Panc1 (cell line): ENCODE data around the gene ALKBH2. TPM values are rescaled to one million over a fixed set of nuclear protein-coding genes. Genes with fewer than 3 reads are reported as not detected.

Experiments used
- ATAC-seq: fragments of 200-7000 bp; cut with Tn5 transposase; 2 replicates; pipeline ENCODE4 v1.9.1; 2020; ENCODE audit warnings: mild to moderate bottlenecking, moderate library complexity
- BruUV-seq: library from RNA; stranded (reverse); fragments of 400-500 nt; replicated peaks from 2 replicates; lab custom pipeline; 2021; lab: Mats Ljungman, UMichigan
- CTCF ChIA-PET: fragments of 300-600 bp; sonication (Branson Sonifier 250); formaldehyde crosslinking; loops from one replicate; lab custom pipeline; 2022; ENCODE audit warnings: antibody characterized with exemption; lab: Charles Lee
- POLR2A ChIA-PET: fragments of 300-600 bp; sonication (Branson Sonifier 250); formaldehyde crosslinking; loops from one replicate; lab custom pipeline; 2022; ENCODE audit warnings: antibody characterized with exemption; lab: Charles Lee
- DNase-seq: peaks from one replicate; pipeline ENCODE4 v3.0.0-alpha.2; 2010; ENCODE audit warnings: low read depth, low spot score
- H3K27ac ChIP-seq: 2 replicates; pipeline ENCODE4 v1.5.1; 2011; ENCODE audit warnings: mild to moderate bottlenecking, low read length, inconsistent platforms
- H3K27me3 ChIP-seq: fragments of 200-500 bp; sonication (Bioruptor generic); 2 replicates; pipeline ENCODE4 v1.6.0; 2014; ENCODE audit warnings: low read length, inconsistent platforms; ENCODE audit not compliant: control insufficient read depth, insufficient read depth
- H3K36me3 ChIP-seq: fragments of 200-500 bp; sonication (Bioruptor generic); 2 replicates; pipeline ENCODE4 v1.5.1; 2014; ENCODE audit warnings: inconsistent platforms, mild to moderate bottlenecking, low read length, moderate library complexity; ENCODE audit not compliant: control insufficient read depth, insufficient read depth
- H3K4me1 ChIP-seq: 2 replicates; pipeline ENCODE4 v1.5.1; 2011; ENCODE audit warnings: inconsistent platforms, mild to moderate bottlenecking, low read length, moderate library complexity; ENCODE audit not compliant: control insufficient read depth, insufficient read depth
- H3K4me3 ChIP-seq, 2 experiments: 2 replicates each; pipeline ENCODE4 v1.5.1; 2011 to 2012; ENCODE audit warnings: low read depth in 2 of 2, low read length in 2 of 2, mild to moderate bottlenecking in 2 of 2, inconsistent platforms in 1 of 2, moderate library complexity in 1 of 2
- H3K9me3 ChIP-seq: fragments of 200-500 bp; sonication (Bioruptor generic); 2 replicates; pipeline ENCODE4 v1.5.1; 2014; ENCODE audit warnings: low read depth, mild to moderate bottlenecking, inconsistent platforms, low read length, moderate library complexity; ENCODE audit not compliant: control insufficient read depth, insufficient read depth
- POLR2AphosphoS5 ChIP-seq: IDR thresholded peaks from 2 replicates; pipeline ENCODE4 v1.6.1; 2012; ENCODE audit warnings: mild to moderate bottlenecking, low read depth, low read length, moderate library complexity
- SIN3A ChIP-seq: IDR thresholded peaks from 2 replicates; pipeline ENCODE4 v1.6.1; 2012; ENCODE audit warnings: low read depth, mild to moderate bottlenecking, low read length, moderate library complexity, borderline replicate concordance; ENCODE audit not compliant: insufficient read depth
- TCF7L2 ChIP-seq: IDR thresholded peaks from 2 replicates; pipeline ENCODE4 v1.6.1; 2011; ENCODE audit warnings: mild to moderate bottlenecking, low read depth, low read length, inconsistent platforms
- in situ Hi-C: cut with HindIII; loops from 2 replicates; pipeline ENCODE4 v1.10.0; 2016; ENCODE audit warnings: low sequenced_read_pairs, low pct_unique_long_range_greater_than_20kb
- intact Hi-C: fragments of 100-400 bp; cut with micrococcal nuclease; formaldehyde crosslinking; loops from one replicate; pipeline ENCODE4 v1.10.0; 2022; ENCODE audit not compliant: unreplicated experiment
- total RNA-seq: library from RNA; stranded (reverse); gene quantifications from one replicate; pipeline ENCODE4 v1.2.1, GENCODE V29; 2021; ENCODE audit not compliant: unreplicated experiment
- TF ChIP-seq, protein P1 (sequence below), 2 experiments: IDR thresholded peaks; 2 replicates each; pipeline ENCODE4 v1.6.1; 2011 to 2012; ENCODE audit warnings: low read depth in 2 of 2, control low read depth in 1 of 2, low read length in 1 of 2, mild to moderate bottlenecking in 1 of 2, moderate library complexity in 1 of 2; ENCODE audit not compliant: insufficient read depth in 1 of 2
- TF ChIP-seq, protein P2 (sequence below): fragments of 450-650 bp; IDR thresholded peaks from 2 replicates; pipeline ENCODE4 v1.5.1; 2017; ENCODE audit warnings: mild to moderate bottlenecking

Gene ALKBH2
- total RNA-seq, 1 experiment from 2014 or later, result 41.6 TPM

DNA sequence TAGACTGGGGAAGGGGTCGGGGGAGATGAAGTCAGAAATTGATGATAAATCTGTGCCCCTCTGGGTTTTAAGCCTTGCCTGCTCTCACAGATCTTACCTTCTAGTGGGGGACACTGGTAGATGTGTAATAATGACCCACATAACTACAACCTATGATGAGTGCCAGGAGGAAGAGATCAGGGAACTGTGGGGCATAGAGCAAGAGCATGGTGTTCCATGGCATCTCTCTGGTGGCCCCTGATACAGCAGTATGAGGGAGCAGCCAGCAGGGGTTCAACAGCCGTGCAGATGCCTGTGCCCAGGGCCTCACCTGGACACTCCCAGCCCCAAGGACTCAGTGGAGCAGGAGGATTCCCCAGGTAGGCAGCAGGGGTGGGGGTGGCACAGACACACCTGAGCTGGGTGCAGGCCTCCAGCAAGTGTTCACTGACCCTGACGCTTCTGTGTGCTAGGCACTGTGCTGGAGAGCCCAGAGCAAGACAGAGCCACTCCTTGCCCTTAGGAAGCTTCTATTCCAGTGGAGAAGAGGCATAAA, 28.1 kb upstream of the ALKBH2 start:
- Histone ChIP-seq H3K4me3 (no peak overlapping the region), H3K27me3 (no peaks in the 10 kb centered on the region), H3K4me1 (no peaks in the 10 kb centered on the region), H3K27ac (no peak overlapping the region), H3K9me3 (no peaks in the 10 kb centered on the region), H3K36me3 (no peaks in the 10 kb centered on the region)
- intact Hi-C loops, result no loop called here
- ATAC-seq (no peak), DNase-seq (no peak)
- ChIA-PET CTCF (no interaction called here), POLR2A (no interaction called here)
- TF ChIP-seq POLR2AphosphoS5, result no peak
- TF ChIP-seq, protein P1, sequence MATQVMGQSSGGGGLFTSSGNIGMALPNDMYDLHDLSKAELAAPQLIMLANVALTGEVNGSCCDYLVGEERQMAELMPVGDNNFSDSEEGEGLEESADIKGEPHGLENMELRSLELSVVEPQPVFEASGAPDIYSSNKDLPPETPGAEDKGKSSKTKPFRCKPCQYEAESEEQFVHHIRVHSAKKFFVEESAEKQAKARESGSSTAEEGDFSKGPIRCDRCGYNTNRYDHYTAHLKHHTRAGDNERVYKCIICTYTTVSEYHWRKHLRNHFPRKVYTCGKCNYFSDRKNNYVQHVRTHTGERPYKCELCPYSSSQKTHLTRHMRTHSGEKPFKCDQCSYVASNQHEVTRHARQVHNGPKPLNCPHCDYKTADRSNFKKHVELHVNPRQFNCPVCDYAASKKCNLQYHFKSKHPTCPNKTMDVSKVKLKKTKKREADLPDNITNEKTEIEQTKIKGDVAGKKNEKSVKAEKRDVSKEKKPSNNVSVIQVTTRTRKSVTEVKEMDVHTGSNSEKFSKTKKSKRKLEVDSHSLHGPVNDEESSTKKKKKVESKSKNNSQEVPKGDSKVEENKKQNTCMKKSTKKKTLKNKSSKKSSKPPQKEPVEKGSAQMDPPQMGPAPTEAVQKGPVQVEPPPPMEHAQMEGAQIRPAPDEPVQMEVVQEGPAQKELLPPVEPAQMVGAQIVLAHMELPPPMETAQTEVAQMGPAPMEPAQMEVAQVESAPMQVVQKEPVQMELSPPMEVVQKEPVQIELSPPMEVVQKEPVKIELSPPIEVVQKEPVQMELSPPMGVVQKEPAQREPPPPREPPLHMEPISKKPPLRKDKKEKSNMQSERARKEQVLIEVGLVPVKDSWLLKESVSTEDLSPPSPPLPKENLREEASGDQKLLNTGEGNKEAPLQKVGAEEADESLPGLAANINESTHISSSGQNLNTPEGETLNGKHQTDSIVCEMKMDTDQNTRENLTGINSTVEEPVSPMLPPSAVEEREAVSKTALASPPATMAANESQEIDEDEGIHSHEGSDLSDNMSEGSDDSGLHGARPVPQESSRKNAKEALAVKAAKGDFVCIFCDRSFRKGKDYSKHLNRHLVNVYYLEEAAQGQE (IDR thresholded peaks at IDR 0.05; ENCODE audit: insufficient read depth in 1 of 2, low read depth in 2 of 2, low read length in 1 of 2), result no peak
- TF ChIP-seq, protein P2, sequence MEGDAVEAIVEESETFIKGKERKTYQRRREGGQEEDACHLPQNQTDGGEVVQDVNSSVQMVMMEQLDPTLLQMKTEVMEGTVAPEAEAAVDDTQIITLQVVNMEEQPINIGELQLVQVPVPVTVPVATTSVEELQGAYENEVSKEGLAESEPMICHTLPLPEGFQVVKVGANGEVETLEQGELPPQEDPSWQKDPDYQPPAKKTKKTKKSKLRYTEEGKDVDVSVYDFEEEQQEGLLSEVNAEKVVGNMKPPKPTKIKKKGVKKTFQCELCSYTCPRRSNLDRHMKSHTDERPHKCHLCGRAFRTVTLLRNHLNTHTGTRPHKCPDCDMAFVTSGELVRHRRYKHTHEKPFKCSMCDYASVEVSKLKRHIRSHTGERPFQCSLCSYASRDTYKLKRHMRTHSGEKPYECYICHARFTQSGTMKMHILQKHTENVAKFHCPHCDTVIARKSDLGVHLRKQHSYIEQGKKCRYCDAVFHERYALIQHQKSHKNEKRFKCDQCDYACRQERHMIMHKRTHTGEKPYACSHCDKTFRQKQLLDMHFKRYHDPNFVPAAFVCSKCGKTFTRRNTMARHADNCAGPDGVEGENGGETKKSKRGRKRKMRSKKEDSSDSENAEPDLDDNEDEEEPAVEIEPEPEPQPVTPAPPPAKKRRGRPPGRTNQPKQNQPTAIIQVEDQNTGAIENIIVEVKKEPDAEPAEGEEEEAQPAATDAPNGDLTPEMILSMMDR, result no peak
- no peak for TF ChIP-seq SIN3A
- TF ChIP-seq TCF7L2, result no peak
- in situ Hi-C loops, result no loop called here
- BruUV-seq, result no TSS peak

DNA sequence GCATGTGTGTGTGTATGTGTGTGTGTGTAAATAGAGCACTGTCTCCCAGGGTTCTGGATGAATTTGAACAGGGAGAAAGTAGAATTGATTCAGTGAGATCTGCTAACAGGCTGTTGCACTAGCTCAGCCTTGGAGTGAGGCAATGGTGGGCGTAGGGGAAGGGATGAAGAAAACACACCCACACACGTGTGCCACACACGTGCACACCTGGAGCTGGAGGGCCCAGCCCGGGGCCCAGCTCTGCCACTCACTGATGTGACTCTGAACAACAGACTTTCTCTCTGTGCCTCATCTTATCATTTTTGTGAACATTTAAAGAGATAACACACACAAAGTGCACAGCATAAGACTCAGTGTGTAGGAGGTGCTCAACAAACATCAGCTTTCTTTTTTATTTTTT, 27.3 kb upstream of the ALKBH2 start:
- DNase-seq (no peak), ATAC-seq (no peak)
- H3K9me3 ChIP-seq, result no peaks in the 10 kb centered on the region
- intact Hi-C loops (no loop called here), in situ Hi-C loops (no loop called here)
- H3K27me3 ChIP-seq, result no peaks in the 10 kb centered on the region
- H3K4me3 ChIP-seq, result no peak overlapping the region
- no TSS peak for BruUV-seq
- POLR2A ChIA-PET, result no interaction called here
- CTCF ChIA-PET, result no interaction called here
- no peaks in the 10 kb centered on the region for H3K4me1 ChIP-seq
- TF ChIP-seq POLR2AphosphoS5, result no peak
- TF ChIP-seq, protein P2, result no peak
- no peak for TF ChIP-seq SIN3A
- TF ChIP-seq, protein P1 (IDR thresholded peaks at IDR 0.05; ENCODE audit: insufficient read depth in 1 of 2, low read depth in 2 of 2, low read length in 1 of 2), result no peak
- no peak for TF ChIP-seq TCF7L2
- H3K36me3 ChIP-seq, result no peaks in the 10 kb centered on the region
- H3K27ac ChIP-seq, result no peak overlapping the region
